ENCODE results near the gene TCTN2.

The TCTN2 gene

GRCh38 chr12:123670882-123671728, at the start of gene TCTN2:
Gene TCTN2, plus strand, starts transcription at chr12:123671113. Its CDS starts 128 bp downstream, at chr12:123671241.
- DNase-seq, result peak; percentile 90

- no peak for DNase-seq
These were observed 49.0 kb upstream of the TCTN2 start for GRCh38 chr12:123621619-123622530.

GRCh38 chr12:123633379-123634141, 37.4 kb upstream of the TCTN2 start, which contains the start of the genes EIF2B1 and GTF2H3:
Gene EIF2B1, minus strand, starts transcription at chr12:123633686. Its CDS starts 129 bp downstream, at chr12:123633557.
Gene GTF2H3, plus strand, starts transcription at chr12:123633829. Its CDS starts 31 bp downstream, at chr12:123633860.
- peak; percentile 97 for DNase-seq

- DNase-seq, result no peak
These were observed 36.8 kb upstream of the TCTN2 start for GRCh38 chr12:123634142-123634561.

- no peak for DNase-seq
These were observed 27.0 kb upstream of the TCTN2 start for GRCh38 chr12:123643911-123644310.

- no peak for DNase-seq
These were observed 25.5 kb upstream of the TCTN2 start for GRCh38 chr12:123645380-123645779.

DNA sequence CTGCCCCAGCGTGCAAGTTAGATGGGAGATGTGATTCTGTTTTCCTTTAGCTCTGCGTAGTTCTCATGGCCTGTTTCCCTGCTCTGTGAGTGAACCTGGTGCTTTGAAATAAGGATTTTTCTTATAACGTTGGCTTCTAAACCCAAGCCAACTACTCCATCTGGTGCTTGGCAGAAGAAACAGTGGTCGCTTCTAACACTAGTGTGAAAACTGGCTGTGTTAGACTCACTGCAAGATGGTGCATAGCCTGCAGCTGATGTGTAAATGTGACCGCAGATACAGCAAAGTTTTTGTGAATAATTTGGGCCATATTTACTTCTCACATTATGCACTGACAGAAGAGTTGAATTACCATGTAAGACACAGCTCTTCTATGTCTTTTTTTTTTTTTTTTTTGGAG, 25.0 kb upstream of the TCTN2 start:
- DNase-seq, result no peak

DNA sequence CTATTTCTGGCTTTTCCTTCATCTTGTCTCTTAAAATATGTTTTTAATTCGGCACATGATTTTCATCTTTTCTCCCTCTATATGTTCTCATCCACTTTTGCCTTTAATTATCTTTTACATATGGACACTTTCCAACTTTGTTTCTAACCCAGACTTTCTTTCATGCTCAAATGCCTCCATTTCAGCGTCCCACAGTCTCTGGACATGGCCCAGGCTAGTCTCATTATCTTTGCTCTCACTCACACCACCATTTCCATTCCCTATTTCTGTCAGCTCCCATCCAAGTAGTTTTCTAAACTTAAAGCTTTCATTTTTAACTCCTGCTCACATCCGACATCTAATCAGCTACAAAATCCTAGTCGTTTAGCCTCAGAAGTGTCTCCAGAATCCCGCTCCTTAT, 22.5 kb upstream of the TCTN2 start:
- DNase-seq, result no peak

DNA sequence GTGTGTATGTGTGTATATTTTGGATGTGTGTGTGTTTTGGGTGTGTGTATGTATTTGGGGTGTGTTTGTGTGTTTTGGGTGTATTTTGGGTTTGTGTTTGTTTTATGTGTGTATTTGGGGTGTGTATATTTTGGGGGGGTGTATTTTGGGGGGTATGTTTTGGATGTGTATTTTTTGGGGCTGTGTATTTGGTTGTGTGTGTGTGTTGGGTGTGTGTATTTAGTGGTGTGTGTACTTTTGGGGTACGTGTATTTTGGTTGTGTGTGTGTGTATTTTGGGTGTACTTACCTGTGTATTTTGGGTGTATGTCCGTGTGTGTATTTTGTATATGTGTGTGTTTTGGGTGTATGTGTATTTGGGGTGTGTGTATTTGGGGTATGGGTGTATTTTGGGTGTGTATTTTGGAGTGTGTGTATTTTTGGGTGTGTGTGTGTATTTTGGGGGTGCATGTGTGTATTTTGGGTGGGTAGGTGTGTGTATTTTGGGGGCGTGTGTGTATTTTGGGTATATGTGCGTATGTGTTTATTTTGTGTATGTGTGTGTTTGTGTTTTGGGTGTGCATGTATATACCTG, 16.7 kb upstream of the TCTN2 start:
- no peak for DNase-seq

DNA sequence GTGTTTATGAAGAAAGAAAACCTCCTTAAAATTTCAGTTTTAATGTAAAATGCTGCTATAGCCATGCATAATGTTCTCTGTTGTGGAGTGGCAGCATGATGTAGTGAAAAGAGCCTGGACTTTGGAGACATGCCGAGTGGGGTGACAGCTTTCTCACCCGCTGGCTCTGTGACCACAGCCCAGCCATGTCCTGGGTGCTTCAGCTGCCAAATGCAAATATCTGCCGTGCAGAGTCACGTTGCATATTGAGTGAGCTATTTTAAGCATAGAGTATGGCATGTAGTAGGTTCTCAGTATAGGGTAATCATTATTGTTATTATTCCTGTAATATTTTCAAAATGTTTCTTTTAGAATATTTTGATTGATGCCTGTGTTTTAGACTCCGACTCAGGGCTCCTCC, 15.5 kb upstream of the TCTN2 start:
- DNase-seq, result no peak

- DNase-seq, result no peak
These were observed 14.5 kb upstream of the TCTN2 start for GRCh38 chr12:123656392-123656791.

GRCh38 chr12:123657211-123657610, 13.7 kb upstream of the TCTN2 start:
- DNase-seq, result no peak

GRCh38 chr12:123659996-123660727, 10.8 kb upstream of the TCTN2 start:
- peak; percentile 93 for DNase-seq

GRCh38 chr12:123667771-123668170, 3.1 kb upstream of the TCTN2 start:
- no peak for DNase-seq

DNA sequence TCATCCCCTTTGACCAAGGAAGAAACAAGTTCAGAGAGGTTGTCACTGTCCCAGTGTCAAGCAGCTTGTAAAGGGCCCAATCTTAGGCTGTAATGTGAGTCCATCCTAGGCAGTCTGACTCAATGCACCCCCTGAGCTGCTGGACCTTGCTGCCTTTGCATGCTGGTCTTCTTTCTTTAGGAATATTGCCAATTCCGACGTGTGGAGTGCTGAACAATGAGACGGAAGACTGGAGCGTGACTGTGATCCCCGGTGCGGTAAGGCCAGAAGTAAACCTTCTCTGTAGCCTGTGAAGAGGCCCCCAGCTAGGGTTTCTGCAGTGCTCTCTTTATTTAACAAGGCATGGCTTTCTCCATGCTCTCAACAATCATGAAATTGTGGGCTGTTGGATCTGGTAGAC, 963 bp downstream of the TCTN2 start:
- no peak for DNase-seq

DNA sequence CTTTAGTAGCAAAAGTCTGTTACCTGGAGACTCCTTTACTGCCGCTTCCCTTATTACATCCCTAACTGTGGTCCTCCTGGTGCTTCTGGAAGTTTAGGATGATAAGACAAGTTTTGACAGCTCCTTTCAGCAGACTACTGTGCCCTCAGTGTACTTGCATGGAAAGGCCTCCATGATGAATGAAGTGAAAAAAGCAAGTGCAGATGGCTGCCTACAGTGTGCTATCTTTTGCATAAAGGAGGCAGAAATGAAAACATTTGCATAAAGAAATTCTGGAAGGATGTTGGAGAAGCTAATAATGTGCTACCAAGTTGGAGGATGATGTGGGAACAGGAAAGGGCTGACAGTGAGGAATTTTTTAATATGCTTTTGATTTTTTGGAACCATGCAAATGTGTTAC, 4.5 kb downstream of the TCTN2 start:
- no peak for DNase-seq

DNA sequence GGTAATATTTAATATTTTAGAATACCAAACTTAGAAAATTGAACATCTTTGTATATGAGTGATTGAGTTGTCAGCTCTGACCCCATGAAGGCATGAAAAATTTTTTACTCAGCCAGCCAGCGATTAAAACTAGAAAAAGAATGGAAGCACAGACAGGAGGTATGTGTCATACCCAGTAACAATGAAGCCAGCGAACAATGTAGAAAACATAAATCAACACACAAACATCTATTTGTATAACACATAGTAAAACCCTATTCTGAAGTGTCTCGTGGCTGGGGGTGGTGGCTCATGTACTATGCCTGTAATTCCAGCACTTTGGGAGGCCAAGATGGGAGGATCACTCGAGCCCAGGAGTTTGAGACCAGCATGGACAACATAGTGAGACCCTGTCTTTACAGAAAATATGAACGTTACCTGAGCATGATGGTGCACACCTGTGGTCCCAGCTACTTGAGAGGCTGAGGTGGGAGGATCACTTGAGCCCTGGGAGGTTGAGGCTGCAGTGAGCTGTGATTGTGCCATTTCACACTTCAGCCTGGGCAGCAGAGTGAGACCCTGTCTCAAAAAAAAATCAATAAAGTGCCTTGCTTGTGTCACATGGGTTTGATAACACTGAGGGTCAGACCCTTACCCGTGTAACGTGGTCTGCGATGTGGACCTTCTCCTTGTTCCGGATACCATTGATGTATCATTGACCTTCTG, 5.9 kb downstream of the TCTN2 start:
- no peak for DNase-seq

DNA sequence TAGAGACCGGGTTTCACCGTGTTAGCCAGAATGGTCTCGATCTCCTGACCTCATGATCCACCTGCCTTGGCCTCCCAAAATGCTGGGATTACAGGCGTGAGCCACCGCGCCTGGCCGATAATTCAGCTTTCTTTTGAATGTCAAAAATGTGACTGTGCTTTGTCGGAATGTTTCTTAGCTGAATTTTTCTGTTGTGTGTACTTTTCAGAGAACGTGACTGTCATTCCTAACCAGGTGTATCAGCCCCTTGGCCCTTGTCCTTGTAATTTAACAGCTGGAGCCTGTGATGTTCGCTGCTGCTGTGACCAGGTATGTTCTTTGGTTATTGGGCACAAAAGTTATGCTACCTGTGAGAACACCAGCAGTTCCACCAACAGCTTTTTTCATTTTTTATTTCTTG, 8.1 kb downstream of the TCTN2 start:
- DNase-seq, result no peak

GRCh38 chr12:123681605-123682004, 10.7 kb downstream of the TCTN2 start:
- DNase-seq, result peak; percentile 88

GRCh38 chr12:123683964-123684363, 13.1 kb downstream of the TCTN2 start:
- no peak for DNase-seq

DNA sequence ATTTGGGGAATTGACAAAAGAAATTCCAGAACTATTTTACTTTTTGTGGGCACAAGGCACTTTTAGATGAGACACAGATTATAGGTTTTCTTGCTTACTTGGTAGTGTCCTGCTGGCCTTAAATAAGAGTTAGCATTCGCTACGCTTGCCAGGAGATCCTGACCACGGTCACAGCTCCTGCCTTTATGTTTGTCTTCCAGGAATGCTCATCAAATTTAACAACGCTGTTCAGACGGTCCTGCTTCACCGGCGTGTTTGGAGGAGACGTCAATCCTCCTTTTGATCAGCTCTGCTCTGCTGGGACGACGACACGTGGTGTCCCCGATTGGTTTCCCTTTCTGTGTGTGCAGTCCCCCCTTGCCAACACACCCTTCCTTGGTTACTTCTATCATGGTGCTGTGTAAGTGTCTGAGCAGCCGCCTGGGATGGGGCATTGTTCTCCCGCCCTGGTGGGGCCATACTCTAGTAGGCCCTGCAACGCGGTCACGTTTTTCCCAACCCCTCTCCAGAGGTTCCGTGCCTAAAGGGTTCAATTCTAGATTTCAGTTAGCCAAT, 15.8 kb downstream of the TCTN2 start:
- DNase-seq, result no peak

Data from inflammatory macrophage treated with lipopolysaccharide for 4 hours (primary cell).